ENCODE data around the gene ICAM3. TPM values are rescaled to one million over a fixed set of nuclear protein-coding genes. Genes with fewer than 3 reads are reported as not detected.
A peak's percentile ranks its signal among the peaks of the same experiment; 100 is the strongest.

The ICAM3 gene
- polyA plus RNA-seq, 6 donors from 2014 or later, result 156 to 235 (median 200) TPM

DNA sequence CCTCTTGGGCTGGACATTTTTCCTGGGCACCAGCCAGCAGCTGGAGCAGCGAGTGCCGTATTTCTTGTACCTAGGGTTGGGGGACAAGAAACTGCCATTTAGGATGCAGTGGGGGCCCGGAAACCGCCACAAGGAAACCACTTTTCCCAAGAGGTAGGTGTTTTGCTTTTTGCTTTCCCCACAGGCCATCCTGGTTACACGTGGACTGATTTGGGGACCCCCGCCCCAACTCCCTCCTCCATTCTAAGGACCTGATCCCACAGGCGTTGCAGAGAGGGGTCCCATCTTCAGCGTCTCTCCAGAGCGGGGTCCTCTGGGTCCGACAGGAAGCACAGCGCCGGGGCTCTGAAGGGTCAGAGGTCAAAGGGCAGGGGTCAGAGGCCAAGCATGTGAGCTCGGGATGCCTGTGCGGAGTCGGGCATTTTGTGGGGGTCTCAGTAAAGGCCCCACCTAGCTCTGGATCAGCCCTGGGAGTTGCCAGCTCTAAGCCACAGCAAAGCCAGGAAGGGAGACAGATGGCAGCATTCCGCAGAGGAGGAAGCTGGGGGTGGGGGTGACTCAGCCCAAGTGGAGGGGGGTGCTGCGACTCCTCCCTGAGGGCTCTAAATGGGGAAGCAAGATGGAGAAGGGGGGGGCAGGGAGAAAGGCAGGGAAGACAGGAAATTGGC lies 34.2 kb downstream of the ICAM3 start:
- no peak for DNase-seq

DNA sequence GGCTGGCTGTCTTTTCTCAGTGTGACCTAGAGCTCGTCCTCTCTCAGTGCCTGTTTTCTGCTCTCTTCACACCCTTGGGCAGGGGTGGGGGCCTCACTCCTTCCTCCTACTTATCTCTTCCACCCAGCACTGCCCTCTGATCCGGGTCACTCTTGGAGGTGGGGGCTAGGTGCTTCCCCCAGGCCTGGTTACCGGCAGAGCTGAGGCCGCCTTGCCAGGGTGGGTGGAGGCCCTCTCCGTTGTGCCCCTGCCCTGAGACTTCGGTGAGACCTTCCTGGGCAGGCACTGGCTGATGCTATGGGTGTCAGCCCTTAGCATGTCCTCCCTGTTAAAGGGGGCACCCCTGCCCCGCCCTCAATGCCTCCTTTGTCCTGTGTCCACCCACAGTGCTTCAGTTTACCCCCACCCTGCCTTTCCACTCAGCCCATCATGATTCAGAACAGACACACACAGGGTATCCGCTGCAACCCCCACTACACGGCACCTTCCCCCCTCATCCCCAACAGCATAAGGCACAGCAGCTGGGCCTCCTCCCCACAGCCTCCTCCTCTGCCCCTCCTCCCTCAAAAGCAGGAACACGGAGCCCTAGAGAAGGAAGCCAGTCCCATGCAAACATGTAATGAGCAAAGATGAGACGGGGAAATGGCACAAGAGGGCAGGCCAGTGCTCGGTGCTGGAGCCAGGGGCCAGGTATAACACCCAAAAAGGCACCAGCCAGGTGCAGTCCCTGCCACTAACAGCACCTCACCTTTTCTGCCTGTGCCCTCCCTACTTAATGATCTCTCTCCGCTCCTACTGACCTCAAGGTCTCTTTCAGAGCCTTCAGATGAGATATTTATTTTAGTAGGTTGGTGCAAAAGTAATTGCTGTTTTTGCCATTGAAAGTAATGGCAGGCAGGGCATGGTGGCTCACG lies 39.6 kb downstream of the ICAM3 start:
- no peaks in the 10 kb centered on the region for H3K36me3 Mint-ChIP-seq
- no peak for ATAC-seq (ENCODE audit: low read depth in 2 of 2)
- no peaks in the 10 kb centered on the region for H3K9me3 Mint-ChIP-seq
- peaks cover 5 to 23% (median 16%) of the 10 kb centered on the region in 3 donors for H3K27me3 Mint-ChIP-seq
- no peak overlapping the region for H3K27ac Mint-ChIP-seq
- DNase-seq, result no peak
- H3K4me3 Mint-ChIP-seq, result peak overlapping the region in 1 of 8 donors; percentile 56
- peaks cover 6 to 15% (median 10%) of the 10 kb centered on the region in 3 donors for H3K4me1 Mint-ChIP-seq

More for the DNA sequence above, 34.2 kb downstream of the ICAM3 start:
- Mint-ChIP-seq H3K9me3 (no peaks in the 10 kb centered on the region), H3K36me3 (no peaks in the 10 kb centered on the region), H3K27me3 (peaks cover 0 to 8% (median 0%) of the 10 kb centered on the region in 3 donors), H3K4me1 (peaks cover 7 to 10% (median 7%) of the 10 kb centered on the region in 3 donors), H3K27ac (no peak overlapping the region), H3K4me3 (peak overlapping the region in 1 of 8 donors; percentile 59)
- no peak for ATAC-seq (ENCODE audit: low read depth in 2 of 2)

DNA sequence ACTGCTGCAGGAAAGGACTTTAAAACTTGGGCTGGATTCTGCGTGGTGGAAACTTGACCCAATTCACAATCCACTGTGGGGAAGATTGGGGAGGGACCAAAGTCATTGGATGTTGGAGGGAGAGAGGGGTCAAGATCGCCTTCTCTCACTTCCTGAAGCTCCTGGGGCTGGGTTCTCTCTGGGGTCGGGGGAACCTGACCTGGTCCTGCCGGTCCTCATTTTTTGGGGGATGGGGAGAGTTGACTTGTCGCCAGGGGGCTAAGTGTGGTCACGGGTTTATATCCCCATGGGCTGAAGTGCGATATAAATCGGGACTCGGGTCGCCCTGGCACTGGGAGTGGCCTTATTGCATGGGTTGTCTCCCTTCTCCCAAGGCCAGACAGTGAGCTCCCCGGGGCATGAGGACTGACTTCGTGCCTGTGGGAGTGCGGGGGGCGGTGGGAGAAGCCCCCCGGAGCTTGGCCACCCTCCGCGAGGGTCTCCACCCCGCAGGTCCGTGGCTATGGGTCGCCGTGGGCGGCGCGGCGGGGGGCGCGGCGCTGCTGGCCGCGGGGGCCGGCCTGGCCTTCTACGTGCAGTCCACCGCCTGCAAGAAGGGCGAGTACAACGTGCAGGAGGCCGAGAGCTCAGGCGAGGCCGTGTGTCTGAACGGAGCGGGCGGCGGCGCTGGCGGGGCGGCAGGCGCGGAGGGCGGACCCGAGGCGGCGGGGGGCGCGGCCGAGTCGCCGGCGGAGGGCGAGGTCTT lies 43.4 kb downstream of the ICAM3 start:
- H3K36me3 Mint-ChIP-seq, result no peaks in the 10 kb centered on the region
- no peak for ATAC-seq (ENCODE audit: low read depth in 2 of 2)
- H3K27me3 Mint-ChIP-seq, result peaks cover 26 to 59% (median 27%) of the 10 kb centered on the region in 3 donors
- no peak for DNase-seq
- H3K9me3 Mint-ChIP-seq, result peaks cover 0 to 5% (median 0%) of the 10 kb centered on the region in 7 donors
- H3K4me1 Mint-ChIP-seq, result peaks cover 24 to 39% (median 39%) of the 10 kb centered on the region in 3 donors
- peak overlapping the region in 5 of 6 donors; percentile 33 to 96 (median 75) for H3K27ac Mint-ChIP-seq
- H3K4me3 Mint-ChIP-seq, result peak overlapping the region; percentile 82 to 96 (median 88)

DNA sequence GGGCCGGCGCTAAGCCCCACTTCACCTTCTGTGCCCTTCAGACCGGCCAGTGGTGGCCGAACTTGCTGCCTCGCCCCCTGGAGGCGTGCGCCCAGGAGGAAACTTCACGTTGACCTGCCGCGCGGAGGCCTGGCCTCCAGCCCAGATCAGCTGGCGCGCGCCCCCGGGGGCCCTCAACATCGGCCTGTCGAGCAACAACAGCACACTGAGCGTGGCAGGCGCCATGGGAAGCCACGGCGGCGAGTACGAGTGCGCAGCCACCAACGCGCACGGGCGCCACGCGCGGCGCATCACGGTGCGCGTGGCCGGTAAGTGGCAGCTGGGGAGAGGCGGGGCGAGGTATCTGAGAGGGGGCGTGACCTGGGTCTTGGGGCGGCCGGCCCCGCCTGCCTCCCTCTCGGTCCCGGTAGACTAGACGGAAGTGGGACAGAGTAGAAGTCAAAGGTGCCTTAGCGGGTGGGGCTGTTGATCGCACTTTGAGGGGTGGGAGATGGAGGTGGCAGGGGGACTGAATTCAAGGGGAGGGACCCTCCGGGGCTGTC lies 44.0 kb downstream of the ICAM3 start:
- H3K4me3 Mint-ChIP-seq, result peak overlapping the region; percentile 82 to 96 (median 88)
- peak overlapping the region in 5 of 6 donors; percentile 33 to 96 (median 75) for H3K27ac Mint-ChIP-seq
- H3K27me3 Mint-ChIP-seq, result peaks cover 31 to 66% (median 33%) of the 10 kb centered on the region in 3 donors
- H3K9me3 Mint-ChIP-seq, result peaks cover 0 to 5% (median 0%) of the 10 kb centered on the region in 7 donors
- H3K36me3 Mint-ChIP-seq, result peaks cover 0 to 5% of the 10 kb centered on the region in 2 donors
- DNase-seq, result peak; percentile 59
- peaks cover 29 to 46% (median 44%) of the 10 kb centered on the region in 3 donors for H3K4me1 Mint-ChIP-seq
- peak; percentile 74 to 75 for ATAC-seq (ENCODE audit: low read depth in 2 of 2)

DNA sequence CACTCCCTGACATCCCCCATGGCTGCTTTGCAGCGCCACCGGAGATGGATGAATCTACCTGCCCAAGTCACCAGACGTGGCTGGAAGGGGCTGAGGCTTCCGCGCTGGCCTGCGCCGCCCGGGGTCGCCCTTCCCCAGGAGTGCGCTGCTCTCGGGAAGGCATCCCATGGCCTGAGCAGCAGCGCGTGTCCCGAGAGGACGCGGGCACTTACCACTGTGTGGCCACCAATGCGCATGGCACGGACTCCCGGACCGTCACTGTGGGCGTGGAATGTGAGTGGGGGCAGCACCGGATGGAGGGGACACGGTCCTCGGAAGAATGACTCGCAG lies 45.1 kb downstream of the ICAM3 start:
- Mint-ChIP-seq H3K4me1 (peaks cover 34 to 52% (median 48%) of the 10 kb centered on the region in 3 donors), H3K27me3 (peaks cover 29 to 68% (median 39%) of the 10 kb centered on the region in 3 donors), H3K36me3 (peaks cover 0 to 8% of the 10 kb centered on the region in 2 donors), H3K27ac (peak overlapping the region in 2 of 6 donors; percentile 47 to 81), H3K9me3 (peaks cover 0 to 5% (median 0%) of the 10 kb centered on the region in 7 donors), H3K4me3 (peak overlapping the region in 6 of 8 donors; percentile 15 to 96 (median 86))
- no peak for DNase-seq
- ATAC-seq (ENCODE audit: low read depth in 2 of 2), result no peak

DNA sequence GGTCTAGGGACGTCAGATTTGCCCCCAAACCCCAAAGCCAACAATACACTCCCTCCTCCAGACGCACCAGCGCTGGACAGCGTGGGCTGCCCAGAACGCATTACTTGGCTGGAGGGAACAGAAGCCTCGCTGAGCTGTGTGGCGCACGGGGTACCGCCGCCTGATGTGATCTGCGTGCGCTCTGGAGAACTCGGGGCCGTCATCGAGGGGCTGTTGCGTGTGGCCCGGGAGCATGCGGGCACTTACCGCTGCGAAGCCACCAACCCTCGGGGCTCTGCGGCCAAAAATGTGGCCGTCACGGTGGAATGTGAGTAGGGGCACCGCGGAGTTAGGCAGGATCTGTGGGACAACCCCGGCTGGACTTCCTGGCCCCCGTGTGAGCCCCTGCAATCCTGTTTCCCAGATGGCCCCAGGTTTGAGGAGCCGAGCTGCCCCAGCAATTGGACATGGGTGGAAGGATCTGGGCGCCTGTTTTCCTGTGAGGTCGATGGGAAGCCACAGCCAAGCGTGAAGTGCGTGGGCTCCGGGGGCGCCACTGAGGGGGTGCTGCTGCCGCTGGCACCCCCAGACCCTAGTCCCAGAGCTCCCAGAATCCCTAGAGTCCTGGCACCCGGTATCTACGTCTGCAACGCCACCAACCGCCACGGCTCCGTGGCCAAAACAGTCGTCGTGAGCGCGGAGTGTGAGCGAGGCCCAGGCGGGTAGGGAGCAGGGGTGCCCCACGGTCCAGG lies 45.6 kb downstream of the ICAM3 start:
- Mint-ChIP-seq H3K4me3 (peak overlapping the region in 5 of 8 donors; percentile 45 to 87 (median 74)), H3K36me3 (peaks cover 0 to 8% of the 10 kb centered on the region in 2 donors)

DNA sequence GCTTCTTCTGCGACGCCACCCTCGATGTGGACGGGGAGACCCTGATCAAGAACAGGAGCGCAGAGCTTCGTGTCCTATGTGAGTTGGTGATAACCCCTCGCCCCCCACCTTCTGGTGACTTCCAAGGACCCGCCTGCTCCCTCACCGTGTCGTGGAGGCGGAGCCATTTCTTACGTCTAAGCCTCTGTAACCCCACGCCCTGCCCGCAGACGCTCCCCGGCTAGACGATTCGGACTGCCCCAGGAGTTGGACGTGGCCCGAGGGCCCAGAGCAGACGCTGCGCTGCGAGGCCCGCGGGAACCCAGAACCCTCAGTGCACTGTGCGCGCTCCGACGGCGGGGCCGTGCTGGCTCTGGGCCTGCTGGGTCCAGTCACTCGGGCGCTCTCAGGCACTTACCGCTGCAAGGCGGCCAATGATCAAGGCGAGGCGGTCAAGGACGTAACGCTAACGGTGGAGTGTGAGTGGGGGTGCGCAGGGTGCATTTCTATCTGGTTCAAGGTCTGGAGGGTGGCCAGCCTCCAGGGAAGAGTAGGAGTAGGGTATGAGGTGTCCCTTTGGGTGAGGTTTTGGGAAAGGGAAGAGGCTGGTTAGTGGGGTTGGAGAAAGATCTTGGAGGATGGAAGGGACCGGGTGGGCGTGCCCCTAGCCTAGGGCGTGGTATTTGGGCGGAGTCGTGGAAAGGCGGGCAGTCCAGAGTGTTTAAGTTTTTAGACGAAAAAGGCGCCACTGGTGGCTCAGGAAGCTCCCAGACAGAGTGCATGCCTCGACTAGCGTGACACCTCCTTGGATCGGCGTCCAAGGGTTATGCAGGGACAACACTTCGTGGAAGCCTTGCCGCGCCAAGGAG lies 46.4 kb downstream of the ICAM3 start:
- H3K9me3 Mint-ChIP-seq, result peaks cover 0 to 5% (median 0%) of the 10 kb centered on the region in 7 donors
- H3K4me1 Mint-ChIP-seq, result peaks cover 42 to 63% (median 59%) of the 10 kb centered on the region in 3 donors

More for the DNA sequence above, 45.6 kb downstream of the ICAM3 start:
- ATAC-seq (ENCODE audit: low read depth in 2 of 2) (no peak), DNase-seq (no peak)
- Mint-ChIP-seq H3K27me3 (peaks cover 30 to 72% (median 44%) of the 10 kb centered on the region in 3 donors), H3K4me1 (peaks cover 38 to 58% (median 53%) of the 10 kb centered on the region in 3 donors), H3K27ac (peak overlapping the region in 2 of 6 donors; percentile 24 to 65), H3K9me3 (peaks cover 0 to 5% (median 0%) of the 10 kb centered on the region in 7 donors)

DNA sequence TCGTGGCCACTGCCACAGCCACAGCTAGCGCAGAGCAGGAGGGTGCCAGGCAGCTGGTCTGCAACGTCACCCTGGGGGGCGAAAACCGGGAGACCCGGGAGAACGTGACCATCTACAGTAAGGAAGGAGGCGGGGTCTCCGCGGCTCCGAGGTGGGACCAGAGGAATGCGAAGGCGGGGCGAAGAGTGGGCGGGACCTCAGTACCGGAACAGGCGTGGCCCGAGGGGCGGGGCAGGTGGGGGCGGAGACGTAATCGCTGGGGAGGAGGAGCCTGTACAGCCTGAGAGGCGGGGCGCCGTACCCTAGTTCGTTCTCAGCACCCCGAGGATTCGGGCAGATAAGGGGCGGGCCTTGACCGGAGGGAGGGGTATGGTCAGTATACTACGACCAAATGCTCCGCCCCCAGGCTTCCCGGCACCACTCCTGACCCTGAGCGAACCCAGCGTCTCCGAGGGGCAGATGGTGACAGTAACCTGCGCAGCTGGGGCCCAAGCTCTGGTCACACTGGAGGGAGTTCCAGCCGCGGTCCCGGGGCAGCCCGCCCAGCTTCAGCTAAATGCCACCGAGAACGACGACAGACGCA lies 47.1 kb downstream of the ICAM3 start:
- peak overlapping the region; percentile 61 to 94 (median 86) for H3K27ac Mint-ChIP-seq
- H3K36me3 Mint-ChIP-seq, result peaks cover 0 to 8% of the 10 kb centered on the region in 2 donors
- peaks cover 48 to 70% (median 66%) of the 10 kb centered on the region in 3 donors for H3K4me1 Mint-ChIP-seq
- DNase-seq (no peak), ATAC-seq (ENCODE audit: low read depth in 2 of 2) (peak; percentile 23)
- H3K9me3 Mint-ChIP-seq, result peaks cover 0 to 5% (median 0%) of the 10 kb centered on the region in 7 donors
- peak overlapping the region; percentile 76 to 93 (median 86) for H3K4me3 Mint-ChIP-seq
- peaks cover 42 to 87% (median 56%) of the 10 kb centered on the region in 3 donors for H3K27me3 Mint-ChIP-seq

More for the DNA sequence above, 46.4 kb downstream of the ICAM3 start:
- H3K27ac Mint-ChIP-seq, result peak overlapping the region in 4 of 6 donors; percentile 62 to 96 (median 68)
- DNase-seq (no peak), ATAC-seq (ENCODE audit: low read depth in 2 of 2) (no peak)
- peak overlapping the region; percentile 56 to 93 (median 86) for H3K4me3 Mint-ChIP-seq
- peaks cover 0 to 8% of the 10 kb centered on the region in 2 donors for H3K36me3 Mint-ChIP-seq
- peaks cover 35 to 80% (median 50%) of the 10 kb centered on the region in 3 donors for H3K27me3 Mint-ChIP-seq

DNA sequence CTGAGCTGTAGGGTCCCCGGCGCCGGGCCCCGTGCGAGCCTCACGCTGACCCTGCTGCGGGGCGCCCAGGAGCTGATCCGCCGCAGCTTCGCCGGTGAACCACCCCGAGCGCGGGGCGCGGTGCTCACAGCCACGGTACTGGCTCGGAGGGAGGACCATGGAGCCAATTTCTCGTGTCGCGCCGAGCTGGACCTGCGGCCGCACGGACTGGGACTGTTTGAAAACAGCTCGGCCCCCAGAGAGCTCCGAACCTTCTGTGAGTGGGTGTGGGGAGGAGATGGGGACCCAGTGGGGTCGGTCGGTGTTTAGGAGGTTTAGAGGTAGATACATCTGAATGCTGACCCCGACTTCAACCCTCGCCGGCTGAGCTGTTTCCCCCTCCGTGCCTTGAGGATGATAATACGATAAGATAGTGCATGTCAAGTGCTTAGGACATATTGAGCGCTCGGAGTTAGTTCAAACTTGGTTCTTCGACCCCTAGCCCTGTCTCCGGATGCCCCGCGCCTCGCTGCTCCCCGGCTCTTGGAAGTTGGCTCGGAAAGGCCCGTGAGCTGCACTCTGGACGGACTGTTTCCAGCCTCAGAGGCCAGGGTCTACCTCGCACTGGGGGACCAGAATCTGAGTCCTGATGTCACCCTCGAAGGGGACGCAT lies 47.7 kb downstream of the ICAM3 start:
- ATAC-seq (ENCODE audit: low read depth in 2 of 2) (no peak), DNase-seq (no peak)
- peaks cover 0 to 5% (median 0%) of the 10 kb centered on the region in 7 donors for H3K9me3 Mint-ChIP-seq
- peaks cover 43 to 89% (median 56%) of the 10 kb centered on the region in 3 donors for H3K27me3 Mint-ChIP-seq
- peak overlapping the region; percentile 79 to 93 (median 86) for H3K4me3 Mint-ChIP-seq
- peaks cover 48 to 77% (median 72%) of the 10 kb centered on the region in 3 donors for H3K4me1 Mint-ChIP-seq
- peaks cover 0 to 8% of the 10 kb centered on the region in 2 donors for H3K36me3 Mint-ChIP-seq
- peak overlapping the region; percentile 61 to 94 (median 86) for H3K27ac Mint-ChIP-seq

DNA sequence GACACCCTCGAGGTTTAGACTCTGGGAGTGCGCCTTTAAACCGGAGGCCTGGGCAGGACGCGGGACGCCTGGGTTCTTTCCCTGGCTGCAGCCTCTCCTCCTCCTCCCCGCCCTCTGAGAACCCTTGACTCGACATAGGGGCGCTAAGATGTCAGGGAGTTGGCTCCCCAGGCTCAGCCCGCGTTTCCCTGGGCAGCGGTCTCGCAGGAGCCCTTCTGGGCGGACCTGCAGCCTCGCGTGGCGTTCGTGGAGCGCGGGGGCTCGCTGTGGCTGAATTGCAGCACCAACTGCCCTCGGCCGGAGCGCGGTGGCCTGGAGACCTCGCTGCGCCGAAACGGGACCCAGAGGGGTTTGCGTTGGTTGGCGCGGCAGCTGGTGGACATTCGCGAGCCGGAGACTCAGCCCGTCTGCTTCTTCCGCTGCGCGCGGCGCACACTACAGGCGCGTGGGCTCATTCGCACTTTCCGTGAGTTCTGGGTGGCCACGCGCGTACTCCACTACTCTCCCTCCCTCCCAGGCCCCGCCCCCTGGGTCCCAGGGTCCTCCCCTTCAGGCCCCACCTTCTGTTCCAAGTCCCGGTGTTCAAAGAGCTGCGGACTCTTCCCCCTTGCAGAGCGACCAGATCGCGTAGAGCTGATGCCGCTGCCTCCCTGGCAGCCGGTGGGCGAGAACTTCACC lies 48.4 kb downstream of the ICAM3 start:
- H3K27me3 Mint-ChIP-seq, result peaks cover 48 to 87% (median 56%) of the 10 kb centered on the region in 3 donors
- peaks cover 0 to 5% (median 0%) of the 10 kb centered on the region in 7 donors for H3K9me3 Mint-ChIP-seq
- H3K4me1 Mint-ChIP-seq, result peaks cover 48 to 83% (median 79%) of the 10 kb centered on the region in 3 donors
- peak overlapping the region; percentile 79 to 93 (median 86) for H3K4me3 Mint-ChIP-seq
- H3K27ac Mint-ChIP-seq, result peak overlapping the region in 4 of 6 donors; percentile 65 to 94 (median 78)
- H3K36me3 Mint-ChIP-seq, result peaks cover 0 to 8% of the 10 kb centered on the region in 2 donors
- DNase-seq (no peak), ATAC-seq (ENCODE audit: low read depth in 2 of 2) (peak; percentile 6 to 16)
